Measurements from ENCODE around the gene DUSP16. TPM values are rescaled to one million over a fixed set of nuclear protein-coding genes. Genes with fewer than 3 reads are reported as not detected.
"Not testable (repeated sequence)": the region's sequence is repeated elsewhere in the genome, so short reads cannot be mapped to it uniquely, and the experiment has no call there.

The DUSP16 gene
- total RNA-seq, 1 donor from 2014 or later = 19.3 TPM

DNA sequence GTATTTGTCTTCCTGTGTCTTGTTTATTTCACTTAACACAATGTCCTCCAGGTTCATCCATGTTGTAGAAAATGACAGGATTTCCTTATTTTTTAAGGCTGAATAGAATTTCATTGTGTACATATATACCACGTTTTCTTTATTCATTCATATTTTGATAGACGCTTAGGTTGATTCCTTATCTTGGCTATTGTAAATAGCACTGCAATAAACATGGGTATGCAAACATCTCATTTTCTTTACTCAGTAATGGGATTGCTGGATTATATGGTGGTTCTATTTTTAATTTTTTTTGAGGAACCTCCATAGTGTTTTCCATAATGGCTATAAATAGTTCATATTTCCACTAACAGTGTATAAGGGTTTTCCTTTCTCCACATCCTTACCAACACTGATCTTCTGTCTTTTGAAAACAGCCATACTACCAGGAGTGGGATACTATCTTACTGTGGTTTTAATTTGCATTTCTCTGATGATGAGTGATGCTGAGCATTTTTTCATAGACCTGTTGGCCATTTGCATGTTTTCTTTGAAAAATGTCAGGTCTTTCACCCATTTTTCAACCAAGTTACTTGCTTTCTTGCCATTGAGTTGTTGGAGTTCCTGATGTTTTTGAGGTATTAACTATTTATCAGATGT lies 32.8 kb downstream of the DUSP16 start:
- no peak overlapping the region for H3K4me3 ChIP-seq (ENCODE audit: low read depth, low read length)
- TF ChIP-seq, protein P1, sequence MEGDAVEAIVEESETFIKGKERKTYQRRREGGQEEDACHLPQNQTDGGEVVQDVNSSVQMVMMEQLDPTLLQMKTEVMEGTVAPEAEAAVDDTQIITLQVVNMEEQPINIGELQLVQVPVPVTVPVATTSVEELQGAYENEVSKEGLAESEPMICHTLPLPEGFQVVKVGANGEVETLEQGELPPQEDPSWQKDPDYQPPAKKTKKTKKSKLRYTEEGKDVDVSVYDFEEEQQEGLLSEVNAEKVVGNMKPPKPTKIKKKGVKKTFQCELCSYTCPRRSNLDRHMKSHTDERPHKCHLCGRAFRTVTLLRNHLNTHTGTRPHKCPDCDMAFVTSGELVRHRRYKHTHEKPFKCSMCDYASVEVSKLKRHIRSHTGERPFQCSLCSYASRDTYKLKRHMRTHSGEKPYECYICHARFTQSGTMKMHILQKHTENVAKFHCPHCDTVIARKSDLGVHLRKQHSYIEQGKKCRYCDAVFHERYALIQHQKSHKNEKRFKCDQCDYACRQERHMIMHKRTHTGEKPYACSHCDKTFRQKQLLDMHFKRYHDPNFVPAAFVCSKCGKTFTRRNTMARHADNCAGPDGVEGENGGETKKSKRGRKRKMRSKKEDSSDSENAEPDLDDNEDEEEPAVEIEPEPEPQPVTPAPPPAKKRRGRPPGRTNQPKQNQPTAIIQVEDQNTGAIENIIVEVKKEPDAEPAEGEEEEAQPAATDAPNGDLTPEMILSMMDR (conservative IDR thresholded peaks at IDR 0.05; ENCODE audit: low read depth, low read length) = no peak
- DNase-seq (ENCODE audit: low read depth) = no peak

DNA sequence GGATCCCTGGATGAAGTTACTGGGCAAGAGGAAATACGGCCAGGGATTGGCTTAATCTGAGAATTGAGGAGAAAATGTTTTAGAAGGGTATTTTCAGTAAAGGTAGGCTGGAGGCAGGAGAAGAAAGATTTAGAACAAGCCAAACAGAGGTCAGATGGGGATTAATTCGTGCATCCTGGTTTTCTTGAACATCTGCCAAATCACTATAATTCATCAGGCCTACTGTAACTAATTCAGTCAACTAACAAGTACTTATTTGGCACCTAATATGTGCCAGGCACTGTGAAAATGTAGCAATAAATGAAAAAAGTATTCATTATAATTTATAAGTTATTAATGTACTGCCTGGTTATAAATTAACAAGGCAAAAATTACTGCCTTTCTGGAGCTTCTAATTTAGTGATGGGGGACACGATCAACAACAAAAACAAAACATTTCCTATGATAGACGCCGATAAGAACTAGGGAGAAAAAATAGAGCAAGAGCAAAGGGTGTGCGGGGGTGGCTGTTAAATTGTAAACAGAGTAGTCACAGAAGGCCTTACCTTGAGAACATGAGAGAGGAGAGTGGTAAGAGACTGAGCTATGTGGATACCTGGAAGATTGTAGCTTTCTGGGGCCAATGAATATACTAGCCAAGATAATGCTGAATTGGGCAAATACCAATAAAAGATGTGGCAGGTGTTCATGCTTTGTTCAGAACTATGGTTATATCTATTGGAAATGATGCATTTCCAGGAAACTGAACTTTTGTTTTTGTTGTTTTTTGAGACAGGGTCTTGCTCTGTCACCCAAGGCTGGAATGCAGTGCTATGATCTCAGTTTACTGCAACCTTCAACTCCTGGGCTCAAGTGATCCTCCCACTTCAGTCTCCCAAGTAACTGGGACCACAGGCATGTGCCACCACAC lies 34.0 kb downstream of the DUSP16 start:
- TF ChIP-seq, protein P1 (conservative IDR thresholded peaks at IDR 0.05; ENCODE audit: low read depth, low read length) = no peak
- DNase-seq (ENCODE audit: low read depth) = no peak
- no peak overlapping the region for H3K4me3 ChIP-seq (ENCODE audit: low read depth, low read length)

DNA sequence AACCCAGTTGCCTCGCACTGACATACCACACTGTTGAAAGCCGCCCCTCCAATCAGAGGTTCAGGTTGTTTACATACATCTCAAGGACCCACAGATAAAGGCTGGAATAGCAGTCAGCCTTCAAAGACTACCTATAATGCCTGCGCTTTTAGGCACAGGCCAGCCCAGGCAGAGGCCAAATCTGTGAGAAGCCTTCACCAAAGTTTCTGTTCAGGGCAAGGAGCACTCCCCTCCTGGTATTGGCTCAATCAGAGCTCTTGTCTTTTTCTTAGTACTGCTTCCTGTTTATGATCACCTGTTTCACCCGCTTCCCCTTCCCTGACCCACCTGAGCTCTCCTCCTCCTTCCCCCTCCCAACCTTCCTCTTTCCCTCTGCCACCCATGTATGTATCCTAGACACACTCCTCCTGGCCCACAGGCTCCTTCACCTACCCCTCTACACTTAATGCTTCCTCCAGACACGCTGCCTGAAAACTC lies 34.8 kb downstream of the DUSP16 start:
- TF ChIP-seq, protein P1 (conservative IDR thresholded peaks at IDR 0.05; ENCODE audit: low read depth, low read length) = no peak
- DNase-seq (ENCODE audit: low read depth) = no peak
- H3K4me3 ChIP-seq (ENCODE audit: low read depth, low read length) = no peak overlapping the region

DNA sequence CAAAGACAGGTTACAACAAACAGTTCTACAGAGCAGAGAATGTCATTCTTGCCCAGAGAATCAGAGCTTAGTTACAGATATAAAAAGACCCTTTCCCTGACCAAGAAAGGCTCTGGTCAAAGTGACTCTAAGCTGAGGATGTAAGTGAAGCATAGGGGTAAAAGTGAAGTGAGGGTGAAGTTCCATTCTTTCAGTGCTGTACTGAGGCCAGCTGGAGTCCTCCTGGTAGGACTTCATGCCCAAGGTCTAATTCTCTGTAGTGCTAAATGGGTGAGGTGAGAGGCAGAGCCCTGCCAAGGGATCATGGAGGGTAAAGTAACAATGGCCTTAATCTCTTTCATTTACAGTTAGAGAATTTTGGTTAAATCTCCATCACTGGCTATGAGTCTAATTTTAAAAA lies 38.5 kb downstream of the DUSP16 start:
- TF ChIP-seq, protein P1 (conservative IDR thresholded peaks at IDR 0.05; ENCODE audit: low read depth, low read length) = no peak
- DNase-seq (ENCODE audit: low read depth) = no peak
- no peak overlapping the region for H3K4me3 ChIP-seq (ENCODE audit: low read depth, low read length)

DNA sequence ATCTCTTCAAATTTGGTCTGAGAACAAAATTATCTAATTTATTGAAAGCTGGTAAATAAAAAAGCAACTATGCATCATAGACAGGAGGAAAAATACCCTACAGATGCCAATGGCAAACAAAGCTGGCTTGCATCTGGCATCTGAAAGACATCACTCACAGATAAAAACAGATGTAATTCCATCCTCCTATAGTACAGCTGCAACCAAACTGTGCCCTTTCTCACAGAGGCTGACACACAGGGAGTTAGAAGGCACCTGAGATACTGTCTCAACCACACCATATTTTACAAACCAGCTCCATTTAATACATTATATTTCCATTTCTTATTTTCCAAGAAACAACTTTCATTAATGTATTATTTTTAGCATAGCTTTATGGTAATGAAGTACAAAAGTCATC lies 39.4 kb downstream of the DUSP16 start:
- DNase-seq (ENCODE audit: low read depth) = no peak
- H3K4me3 ChIP-seq (ENCODE audit: low read depth, low read length) = no peak overlapping the region
- TF ChIP-seq, protein P1 (conservative IDR thresholded peaks at IDR 0.05; ENCODE audit: low read depth, low read length) = no peak

DNA sequence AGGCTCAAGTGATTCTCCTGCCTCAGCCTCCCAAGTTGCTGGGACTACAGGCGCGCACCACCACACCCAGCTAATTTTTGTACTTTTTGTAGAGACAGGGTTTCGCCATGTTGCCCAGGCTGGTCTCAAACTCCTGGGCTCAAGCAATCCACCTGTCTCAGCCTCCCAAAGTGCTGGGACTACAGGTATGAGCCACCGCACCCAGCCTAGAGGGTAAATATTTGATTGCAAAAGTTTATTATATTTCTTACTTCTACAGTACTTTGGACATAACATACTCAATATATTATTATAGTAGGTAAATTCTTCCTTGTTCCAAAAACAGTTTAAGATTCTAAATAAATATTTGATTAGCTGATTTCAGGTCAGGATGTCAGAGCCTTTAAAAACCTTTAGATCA lies 40.0 kb downstream of the DUSP16 start:
- not testable (repeated sequence) for H3K4me3 ChIP-seq (ENCODE audit: low read depth, low read length); DNase-seq (ENCODE audit: low read depth)

DNA sequence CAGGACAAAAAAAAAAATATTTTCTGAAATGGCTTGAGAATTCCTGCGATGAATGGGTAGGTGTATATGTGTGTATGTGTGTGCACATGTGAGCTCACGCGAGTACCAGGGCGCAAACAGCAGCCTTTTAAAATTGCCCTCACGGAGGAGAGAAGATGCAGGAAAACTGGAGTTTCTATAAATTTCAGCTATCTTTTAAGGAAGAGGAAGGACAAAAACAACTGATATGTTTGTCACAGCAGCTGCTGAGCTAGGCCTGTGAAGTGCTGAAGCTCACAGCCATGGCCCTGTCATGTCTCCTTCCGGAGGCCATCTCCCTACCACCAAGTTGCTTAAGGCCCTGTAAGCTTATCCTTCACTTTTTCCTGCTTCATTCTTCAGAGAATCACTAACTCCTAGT lies 40.8 kb downstream of the DUSP16 start:
- TF ChIP-seq, protein P1 (conservative IDR thresholded peaks at IDR 0.05; ENCODE audit: low read depth, low read length) = no peak
- no peak for DNase-seq (ENCODE audit: low read depth)
- no peak overlapping the region for H3K4me3 ChIP-seq (ENCODE audit: low read depth, low read length)

Data from epithelial cell of proximal tubule (primary cell).